MCF 10A (cell line): Measurements from ENCODE around the gene MIB2. TPM values are rescaled to one million over a fixed set of nuclear protein-coding genes. Genes with fewer than 3 reads are reported as not detected.
"Not testable (repeated sequence)": the region's sequence is repeated elsewhere in the genome, so short reads cannot be mapped to it uniquely, and the experiment has no call there.

ENCODE experiments used
- BruUV-seq: library from RNA; stranded (reverse); fragments of 400-500 nt; replicated peaks from 2 replicates; lab custom pipeline; 2021; lab: Mats Ljungman, UMichigan
- CTCF ChIA-PET: fragments of 300-600 bp; sonication (Branson Sonifier 250); formaldehyde crosslinking; extraction: SDS; loops from one replicate; lab custom pipeline; 2021; ENCODE audit warnings: antibody characterized with exemption, inconsistent platforms; lab: Yijun Ruan, JAX
- POLR2A ChIA-PET: fragments of 300-600, 350-650 bp; sonication (Branson Sonifier 250); formaldehyde crosslinking; extraction: SDS; loops from one replicate; lab custom pipeline; 2020; ENCODE audit warnings: antibody characterized with exemption, inconsistent platforms; lab: Yijun Ruan, JAX
- DNase-seq: peaks from one replicate; pipeline ENCODE4 v3.0.0-alpha.2; 2018; ENCODE audit not compliant: unreplicated experiment
- H3K27ac Mint-ChIP-seq: one replicate; pipeline ENCODE4 v1.8.0; 2022; ENCODE audit warnings: mild to moderate bottlenecking, low read depth, mixed read lengths; ENCODE audit not compliant: unreplicated experiment
- H3K27me3 Mint-ChIP-seq: one replicate; pipeline ENCODE4 v1.8.0; 2022; ENCODE audit warnings: mixed read lengths; ENCODE audit not compliant: insufficient read depth, unreplicated experiment
- H3K36me3 Mint-ChIP-seq: one replicate; pipeline ENCODE4 v1.8.0; 2022; ENCODE audit warnings: mild to moderate bottlenecking, moderate library complexity, mixed read lengths; ENCODE audit not compliant: insufficient read depth, unreplicated experiment
- H3K4me1 Mint-ChIP-seq: one replicate; pipeline ENCODE4 v1.8.0; 2022; ENCODE audit warnings: mixed read lengths; ENCODE audit not compliant: insufficient read depth, unreplicated experiment
- H3K4me3 Mint-ChIP-seq: one replicate; pipeline ENCODE4 v1.8.0; 2022; ENCODE audit warnings: mild to moderate bottlenecking, moderate library complexity, mixed read lengths; ENCODE audit not compliant: unreplicated experiment
- H3K9me3 Mint-ChIP-seq: one replicate; pipeline ENCODE4 v1.8.0; 2022; ENCODE audit warnings: mixed read lengths; ENCODE audit not compliant: unreplicated experiment
- intact Hi-C: fragments of 100-400 bp; cut with micrococcal nuclease; formaldehyde crosslinking; loops from 2 replicates; pipeline ENCODE4 v1.14.1; 2022
- total RNA-seq: library from RNA; stranded (reverse); gene quantifications from 2 replicates; pipeline ENCODE4 v1.2.3, GENCODE V29; 2022
- TF ChIP-seq, protein P1 (sequence below): fragments of 200-600 bp; IDR thresholded peaks from one replicate; pipeline ENCODE4 v1.8.0; 2022; ENCODE audit warnings: antibody characterized with exemption, mild to moderate bottlenecking; ENCODE audit not compliant: unreplicated experiment

The MIB2 gene
- total RNA-seq, 1 experiment from 2014 or later: 46.4 TPM

GRCh38 chr1:1583347-1584010 is 31.8 kb upstream of the MIB2 start:
- no peaks in the 10 kb centered on the region for H3K9me3 Mint-ChIP-seq
- BruUV-seq: no TSS peak
- H3K4me1 Mint-ChIP-seq: no peaks in the 10 kb centered on the region
- intact Hi-C loops: no loop called here
- H3K27ac Mint-ChIP-seq: no peak overlapping the region
- TF ChIP-seq, protein P1, sequence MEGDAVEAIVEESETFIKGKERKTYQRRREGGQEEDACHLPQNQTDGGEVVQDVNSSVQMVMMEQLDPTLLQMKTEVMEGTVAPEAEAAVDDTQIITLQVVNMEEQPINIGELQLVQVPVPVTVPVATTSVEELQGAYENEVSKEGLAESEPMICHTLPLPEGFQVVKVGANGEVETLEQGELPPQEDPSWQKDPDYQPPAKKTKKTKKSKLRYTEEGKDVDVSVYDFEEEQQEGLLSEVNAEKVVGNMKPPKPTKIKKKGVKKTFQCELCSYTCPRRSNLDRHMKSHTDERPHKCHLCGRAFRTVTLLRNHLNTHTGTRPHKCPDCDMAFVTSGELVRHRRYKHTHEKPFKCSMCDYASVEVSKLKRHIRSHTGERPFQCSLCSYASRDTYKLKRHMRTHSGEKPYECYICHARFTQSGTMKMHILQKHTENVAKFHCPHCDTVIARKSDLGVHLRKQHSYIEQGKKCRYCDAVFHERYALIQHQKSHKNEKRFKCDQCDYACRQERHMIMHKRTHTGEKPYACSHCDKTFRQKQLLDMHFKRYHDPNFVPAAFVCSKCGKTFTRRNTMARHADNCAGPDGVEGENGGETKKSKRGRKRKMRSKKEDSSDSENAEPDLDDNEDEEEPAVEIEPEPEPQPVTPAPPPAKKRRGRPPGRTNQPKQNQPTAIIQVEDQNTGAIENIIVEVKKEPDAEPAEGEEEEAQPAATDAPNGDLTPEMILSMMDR: no peak
- H3K27me3 Mint-ChIP-seq: peaks cover 11% of the 10 kb centered on the region
- POLR2A ChIA-PET: no interaction called here
- CTCF ChIA-PET: no interaction called here
- no peak for DNase-seq
- peaks cover 6% of the 10 kb centered on the region for H3K36me3 Mint-ChIP-seq
- H3K4me3 Mint-ChIP-seq: no peak overlapping the region

GRCh38 chr1:1591452-1591851 is 23.8 kb upstream of the MIB2 start:
- no peaks in the 10 kb centered on the region for H3K36me3 Mint-ChIP-seq
- BruUV-seq: no TSS peak
- no peaks in the 10 kb centered on the region for H3K27me3 Mint-ChIP-seq
- POLR2A ChIA-PET: interaction anchor here (0.8 kb wide), 1 partner anchor 22 kb away, joined by 3 read pairs; no protein-coding TSS in a partner anchor
- CTCF ChIA-PET: interaction anchor here (0.6 kb wide), 2 partner anchors 9 to 63 kb away, joined by 3 read pairs; no protein-coding TSS in a partner anchor
- H3K9me3 Mint-ChIP-seq: no peaks in the 10 kb centered on the region
- no peak overlapping the region for H3K27ac Mint-ChIP-seq
- H3K4me1 Mint-ChIP-seq: no peaks in the 10 kb centered on the region
- DNase-seq: no peak
- intact Hi-C loops: no loop called here
- H3K4me3 Mint-ChIP-seq: no peak overlapping the region
- TF ChIP-seq, protein P1: no peak

- CTCF ChIA-PET: no interaction called here
- Mint-ChIP-seq H3K4me3 (no peak overlapping the region), H3K9me3 (no peaks in the 10 kb centered on the region), H3K27ac (no peak overlapping the region), H3K27me3 (no peaks in the 10 kb centered on the region), H3K36me3 (no peaks in the 10 kb centered on the region), H3K4me1 (no peaks in the 10 kb centered on the region)
- no peak for DNase-seq
- intact Hi-C loops: no loop called here
- TF ChIP-seq, protein P1: no peak
- no TSS peak for BruUV-seq
- POLR2A ChIA-PET: interaction anchor here (0.6 kb wide), 1 partner anchor 271 kb away, joined by 3 read pairs; no protein-coding TSS in a partner anchor
Observed at GRCh38 chr1:1593834-1594601, 21.3 kb upstream of the MIB2 start.

DNA sequence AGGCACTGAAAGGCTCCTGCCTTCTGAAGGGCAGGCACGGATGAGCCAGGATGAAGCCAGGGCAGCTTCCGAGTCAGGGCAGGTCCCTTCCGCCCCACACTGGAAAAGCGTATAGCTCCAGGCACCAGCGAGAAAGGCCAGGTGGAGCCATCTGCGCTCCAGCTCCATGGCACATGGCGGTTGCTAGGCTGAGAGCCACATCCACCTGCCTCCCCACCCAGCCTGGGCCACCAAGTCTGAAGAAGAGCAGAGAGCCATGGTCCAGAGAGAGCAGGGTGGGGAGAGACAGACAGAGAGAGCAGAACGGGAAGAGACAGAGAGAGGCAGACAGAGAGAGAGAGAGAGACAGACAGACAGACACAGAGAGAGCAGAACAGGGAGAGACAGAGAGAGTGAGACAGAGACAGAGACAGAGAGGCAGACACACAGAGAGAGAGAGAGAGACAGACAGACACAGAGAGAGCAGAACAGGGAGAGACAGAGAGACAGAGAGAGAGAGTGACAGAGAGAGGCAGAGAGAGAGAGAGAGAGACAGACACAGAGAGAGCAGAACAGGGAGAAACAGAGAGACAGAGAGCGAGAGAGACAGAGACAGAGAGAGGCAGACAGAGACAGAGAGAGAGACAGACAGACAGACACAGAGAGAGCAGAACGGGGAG is 20.6 kb upstream of the MIB2 start:
- H3K4me3 Mint-ChIP-seq: no peak overlapping the region

DNA sequence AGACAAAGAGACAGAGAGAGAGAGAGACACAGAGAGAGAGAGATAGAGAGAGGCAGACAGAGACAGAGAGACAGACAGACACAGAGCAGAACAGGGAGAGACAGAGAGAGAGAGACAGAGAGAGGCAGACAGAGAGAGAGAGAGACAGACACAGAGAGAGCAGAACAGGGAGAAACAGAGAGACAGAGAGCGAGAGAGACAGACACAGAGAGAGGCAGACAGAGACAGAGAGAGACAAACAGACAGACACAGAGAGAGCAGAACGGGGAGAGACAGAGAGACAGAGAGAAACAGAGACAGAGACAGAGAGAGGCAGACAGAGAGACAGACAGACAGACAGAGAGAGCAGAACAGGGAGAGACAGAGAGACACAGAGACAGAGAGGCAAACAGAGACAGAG is 20.0 kb upstream of the MIB2 start:
- H3K27ac Mint-ChIP-seq, DNase-seq, H3K4me1 Mint-ChIP-seq, H3K27me3 Mint-ChIP-seq, intact Hi-C loops, H3K36me3 Mint-ChIP-seq, CTCF ChIA-PET, POLR2A ChIA-PET, BruUV-seq, H3K4me3 Mint-ChIP-seq, H3K9me3 Mint-ChIP-seq: not testable (repeated sequence)

More for the DNA sequence above, 20.6 kb upstream of the MIB2 start:
- intact Hi-C loops: no loop called here
- H3K4me1 Mint-ChIP-seq: no peaks in the 10 kb centered on the region
- no peak for DNase-seq
- no peaks in the 10 kb centered on the region for H3K9me3 Mint-ChIP-seq
- ChIA-PET POLR2A (interaction anchor here (0.6 kb wide), 1 partner anchor 271 kb away, joined by 3 read pairs; no protein-coding TSS in a partner anchor), CTCF (no interaction called here)
- no peak overlapping the region for H3K27ac Mint-ChIP-seq
- H3K36me3 Mint-ChIP-seq: no peaks in the 10 kb centered on the region
- BruUV-seq: no TSS peak
- H3K27me3 Mint-ChIP-seq: no peaks in the 10 kb centered on the region
- TF ChIP-seq, protein P1: no peak
